Measurements from ENCODE around the gene CDCA4. TPM values are rescaled to one million over a fixed set of nuclear protein-coding genes. Genes with fewer than 3 reads are reported as not detected.

CDCA4 gene
- total and polyA plus RNA-seq, 2 experiments from 2014 or later = 13.6 to 17.1 TPM

- Histone ChIP-seq H2AFZ (no peak overlapping the region), H3K27ac (no peak overlapping the region), H3K9me2 (replicated peaks; ENCODE audit: insufficient read depth) (no peaks in the 10 kb centered on the region), H3K4me3 (no peak overlapping the region), H3K27me3 (no peaks in the 10 kb centered on the region), H3K9me3 (ENCODE audit: low read depth) (no peaks in the 10 kb centered on the region), H4K20me1 (ENCODE audit: insufficient read depth, poor library complexity, severe bottlenecking) (no peaks in the 10 kb centered on the region), H3K79me2 (no peaks in the 10 kb centered on the region), H3K36me3 (replicated peaks; ENCODE audit: insufficient read depth, low read depth) (no peaks in the 10 kb centered on the region), H3K4me1 (ENCODE audit: insufficient read depth) (peaks cover 23% of the 10 kb centered on the region), H3K4me2 (no peak overlapping the region)
- TF ChIP-seq EZH2phosphoT487 (IDR thresholded peaks at IDR 0.05; ENCODE audit: low read depth, severe bottlenecking, unreplicated experiment) (no peak), CTCF (IDR thresholded peaks at IDR 0.05; ENCODE audit: poor library complexity) (no peak), EZH2 (IDR thresholded peaks at IDR 0.05; ENCODE audit: borderline replicate concordance) (no peak)
- DNase-seq (ENCODE audit: low spot score) = peak; percentile 3
- 89% methylated on average over 12 of the region's 13 CpGs for WGBS (ENCODE audit: low lambda C conversion rate, missing lambda C conversion rate)
These were observed 40.7 kb upstream of the CDCA4 start for GRCh38 chr14:105061428-105062047.

DNA sequence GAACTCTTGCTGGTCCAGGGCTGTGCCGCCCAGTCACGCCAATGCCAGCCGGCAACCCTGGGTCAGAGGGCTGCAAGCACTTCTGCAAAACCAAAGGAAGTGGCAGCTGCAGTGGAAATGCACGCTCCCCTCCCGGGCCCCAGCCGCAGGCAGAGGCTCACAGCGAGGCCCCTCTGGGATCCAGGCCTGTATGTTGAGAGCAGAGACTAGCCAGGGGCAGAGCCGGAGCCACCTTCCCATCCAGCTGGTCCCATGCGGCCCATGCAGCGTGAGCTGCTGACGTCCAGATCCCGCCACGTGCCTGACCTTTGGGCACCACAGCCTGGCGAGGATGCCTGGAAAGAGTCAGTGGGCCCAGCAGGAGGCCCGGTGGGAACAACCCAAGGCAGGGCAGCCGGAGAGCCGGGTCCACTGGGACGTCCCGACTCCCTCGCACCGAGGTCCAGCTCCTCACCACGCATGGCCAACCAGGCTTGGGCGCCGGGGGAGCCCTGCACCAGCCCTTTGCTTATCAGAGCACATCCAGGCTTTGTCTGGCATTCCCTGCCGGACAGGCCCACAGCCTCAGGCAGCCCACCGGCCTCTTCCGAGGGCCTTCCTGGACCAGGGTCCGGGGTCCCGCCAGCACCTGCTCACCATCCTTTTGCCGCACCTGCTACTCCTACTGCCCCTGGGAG, 40.0 kb upstream of the CDCA4 start:
- H3K4me2 ChIP-seq = no peak overlapping the region
- no peaks in the 10 kb centered on the region for H3K27me3 ChIP-seq
- no peak overlapping the region for H3K4me3 ChIP-seq
- H3K27ac ChIP-seq = no peak overlapping the region
- peak; percentile 25 for DNase-seq (ENCODE audit: low spot score)
- TF ChIP-seq EZH2 (IDR thresholded peaks at IDR 0.05; ENCODE audit: borderline replicate concordance) = no peak
- TF ChIP-seq CTCF (IDR thresholded peaks at IDR 0.05; ENCODE audit: poor library complexity) = no peak
- TF ChIP-seq EZH2phosphoT487 (IDR thresholded peaks at IDR 0.05; ENCODE audit: low read depth, severe bottlenecking, unreplicated experiment) = no peak
- peaks cover 23% of the 10 kb centered on the region for H3K4me1 ChIP-seq (ENCODE audit: insufficient read depth)
- H2AFZ ChIP-seq = no peak overlapping the region
- no peaks in the 10 kb centered on the region for H3K79me2 ChIP-seq
- H3K36me3 ChIP-seq (replicated peaks; ENCODE audit: insufficient read depth, low read depth) = no peaks in the 10 kb centered on the region
- H4K20me1 ChIP-seq (ENCODE audit: insufficient read depth, poor library complexity, severe bottlenecking) = no peaks in the 10 kb centered on the region
- no peaks in the 10 kb centered on the region for H3K9me2 ChIP-seq (replicated peaks; ENCODE audit: insufficient read depth)
- no peaks in the 10 kb centered on the region for H3K9me3 ChIP-seq (ENCODE audit: low read depth)
- 90% methylated on average over 29 of the region's 30 CpGs for WGBS (ENCODE audit: low lambda C conversion rate, missing lambda C conversion rate)

DNA sequence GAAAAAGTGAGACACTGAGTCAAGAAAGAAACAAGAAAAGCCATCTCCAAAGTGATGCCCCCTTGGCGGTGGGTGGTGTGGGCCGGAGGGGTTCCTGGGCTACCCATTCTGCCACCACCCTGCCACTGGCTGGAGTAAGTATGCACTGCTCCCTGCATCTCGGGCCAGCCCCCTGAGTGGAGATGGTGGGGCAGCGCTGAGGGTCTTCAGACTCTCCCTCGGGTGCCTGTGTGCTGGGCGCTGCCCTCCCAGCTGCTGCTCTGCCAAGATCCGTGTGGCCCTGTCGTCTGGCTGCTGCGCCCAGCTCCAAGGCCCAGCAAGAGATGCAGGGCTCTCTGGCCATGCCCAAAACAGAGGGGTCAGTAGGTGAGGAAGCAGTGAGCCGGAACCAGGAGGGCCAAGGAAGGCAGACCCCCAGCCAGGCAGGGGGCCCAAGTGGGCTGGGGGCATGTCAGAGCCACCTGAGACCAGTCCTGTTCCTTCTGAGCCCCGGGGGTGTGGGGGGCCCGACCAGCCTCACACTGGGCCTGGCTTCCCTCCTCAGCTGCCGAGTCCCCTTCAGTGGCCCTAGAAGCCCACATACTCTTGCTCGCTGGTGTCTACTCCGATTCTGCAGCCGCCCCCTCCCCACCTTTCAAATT, 39.2 kb upstream of the CDCA4 start:
- no peaks in the 10 kb centered on the region for H3K9me2 ChIP-seq (replicated peaks; ENCODE audit: insufficient read depth)
- TF ChIP-seq EZH2 (IDR thresholded peaks at IDR 0.05; ENCODE audit: borderline replicate concordance) = no peak
- no peak for TF ChIP-seq EZH2phosphoT487 (IDR thresholded peaks at IDR 0.05; ENCODE audit: low read depth, severe bottlenecking, unreplicated experiment)
- no peaks in the 10 kb centered on the region for H3K9me3 ChIP-seq (ENCODE audit: low read depth)
- no peaks in the 10 kb centered on the region for H3K79me2 ChIP-seq
- no peak overlapping the region for H3K27ac ChIP-seq
- no peak overlapping the region for H2AFZ ChIP-seq
- 97% methylated on average over 16 of the region's 16 CpGs for WGBS (ENCODE audit: low lambda C conversion rate, missing lambda C conversion rate)
- peaks cover 21% of the 10 kb centered on the region for H3K4me1 ChIP-seq (ENCODE audit: insufficient read depth)
- H4K20me1 ChIP-seq (ENCODE audit: insufficient read depth, poor library complexity, severe bottlenecking) = no peaks in the 10 kb centered on the region
- no peak for DNase-seq (ENCODE audit: low spot score)
- H3K4me3 ChIP-seq = no peak overlapping the region
- H3K27me3 ChIP-seq = no peaks in the 10 kb centered on the region
- H3K36me3 ChIP-seq (replicated peaks; ENCODE audit: insufficient read depth, low read depth) = no peaks in the 10 kb centered on the region
- H3K4me2 ChIP-seq = no peak overlapping the region

Measured in hepatocyte (in vitro differentiated cells).